ENCODE results near the gene PPP1R3F.
"Not testable (repeated sequence)": the region's sequence is repeated elsewhere in the genome, so short reads cannot be mapped to it uniquely, and the experiment has no call there.

PPP1R3F gene

GRCh38 chrX:49322266-49322665, 52.7 kb downstream of the PPP1R3F start:
- not testable (repeated sequence) for ATAC-seq

- not testable (repeated sequence) for ATAC-seq
Observed at GRCh38 chrX:49323735-49324134, 54.1 kb downstream of the PPP1R3F start.

- ATAC-seq, result not testable (repeated sequence)
Observed at GRCh38 chrX:49330421-49330820, 60.8 kb downstream of the PPP1R3F start.

GRCh38 chrX:49331282-49331681, 61.7 kb downstream of the PPP1R3F start, which contains the start of gene GAGE13:
Gene GAGE13 (plus strand): TSS chrX:49331582. CDS start chrX:49332738, 1,156 bp downstream.
- ATAC-seq, result not testable (repeated sequence)

GRCh38 chrX:49331841-49332240, 62.2 kb downstream of the PPP1R3F start:
- not testable (repeated sequence) for ATAC-seq
